Measurements from ENCODE around the gene GAK. TPM values are rescaled to one million over a fixed set of nuclear protein-coding genes. Genes with fewer than 3 reads are reported as not detected.

GAK gene
- total RNA-seq, 1 experiment from 2014 or later = 86.6 TPM

GRCh38 chr4:859496-859895 lies 72.6 kb downstream of the GAK start:
- no peaks in the 10 kb centered on the region for H3K27me3 ChIP-seq (ENCODE audit: control insufficient read depth, insufficient read depth, low read length)
- in situ Hi-C loops (cut with HindIII; ENCODE audit: low pct_unique_long_range_greater_than_20kb, low sequenced_read_pairs) (no loop called here), intact Hi-C loops (cut with micrococcal nuclease; ENCODE audit: unreplicated experiment) (no loop called here)
- POLR2A ChIA-PET = no interaction called here
- H3K9me3 ChIP-seq (ENCODE audit: control insufficient read depth, insufficient read depth, low read depth, low read length) = no peaks in the 10 kb centered on the region
- H3K27ac ChIP-seq (ENCODE audit: low read length) = no peak overlapping the region
- no peak for ATAC-seq
- no peaks in the 10 kb centered on the region for H3K4me1 ChIP-seq (ENCODE audit: control insufficient read depth, insufficient read depth, low read length)
- no peaks in the 10 kb centered on the region for H3K36me3 ChIP-seq (ENCODE audit: control insufficient read depth, insufficient read depth, low read length)
- no peak for DNase-seq (ENCODE audit: low read depth, low spot score)
- BruUV-seq (replicated peaks) = no TSS peak
- no peak overlapping the region for H3K4me3 ChIP-seq (ENCODE audit: low read depth in 2 of 2, low read length in 2 of 2)
- CTCF ChIA-PET = no interaction called here
- TF ChIP-seq REST (IDR thresholded peaks at IDR 0.05; ENCODE audit: insufficient read depth in 1 of 2, low read depth in 2 of 2, low read length in 1 of 2) = no peak
- no peak for TF ChIP-seq POLR2AphosphoS5 (IDR thresholded peaks at IDR 0.05; ENCODE audit: low read depth, low read length)
- TF ChIP-seq, protein P1, sequence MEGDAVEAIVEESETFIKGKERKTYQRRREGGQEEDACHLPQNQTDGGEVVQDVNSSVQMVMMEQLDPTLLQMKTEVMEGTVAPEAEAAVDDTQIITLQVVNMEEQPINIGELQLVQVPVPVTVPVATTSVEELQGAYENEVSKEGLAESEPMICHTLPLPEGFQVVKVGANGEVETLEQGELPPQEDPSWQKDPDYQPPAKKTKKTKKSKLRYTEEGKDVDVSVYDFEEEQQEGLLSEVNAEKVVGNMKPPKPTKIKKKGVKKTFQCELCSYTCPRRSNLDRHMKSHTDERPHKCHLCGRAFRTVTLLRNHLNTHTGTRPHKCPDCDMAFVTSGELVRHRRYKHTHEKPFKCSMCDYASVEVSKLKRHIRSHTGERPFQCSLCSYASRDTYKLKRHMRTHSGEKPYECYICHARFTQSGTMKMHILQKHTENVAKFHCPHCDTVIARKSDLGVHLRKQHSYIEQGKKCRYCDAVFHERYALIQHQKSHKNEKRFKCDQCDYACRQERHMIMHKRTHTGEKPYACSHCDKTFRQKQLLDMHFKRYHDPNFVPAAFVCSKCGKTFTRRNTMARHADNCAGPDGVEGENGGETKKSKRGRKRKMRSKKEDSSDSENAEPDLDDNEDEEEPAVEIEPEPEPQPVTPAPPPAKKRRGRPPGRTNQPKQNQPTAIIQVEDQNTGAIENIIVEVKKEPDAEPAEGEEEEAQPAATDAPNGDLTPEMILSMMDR (IDR thresholded peaks at IDR 0.05) = no peak
- TF ChIP-seq TCF7L2 (IDR thresholded peaks at IDR 0.05; ENCODE audit: low read depth, low read length) = no peak
- no peak for TF ChIP-seq SIN3A (IDR thresholded peaks at IDR 0.05; ENCODE audit: borderline replicate concordance, insufficient read depth, low read depth, low read length)

DNA sequence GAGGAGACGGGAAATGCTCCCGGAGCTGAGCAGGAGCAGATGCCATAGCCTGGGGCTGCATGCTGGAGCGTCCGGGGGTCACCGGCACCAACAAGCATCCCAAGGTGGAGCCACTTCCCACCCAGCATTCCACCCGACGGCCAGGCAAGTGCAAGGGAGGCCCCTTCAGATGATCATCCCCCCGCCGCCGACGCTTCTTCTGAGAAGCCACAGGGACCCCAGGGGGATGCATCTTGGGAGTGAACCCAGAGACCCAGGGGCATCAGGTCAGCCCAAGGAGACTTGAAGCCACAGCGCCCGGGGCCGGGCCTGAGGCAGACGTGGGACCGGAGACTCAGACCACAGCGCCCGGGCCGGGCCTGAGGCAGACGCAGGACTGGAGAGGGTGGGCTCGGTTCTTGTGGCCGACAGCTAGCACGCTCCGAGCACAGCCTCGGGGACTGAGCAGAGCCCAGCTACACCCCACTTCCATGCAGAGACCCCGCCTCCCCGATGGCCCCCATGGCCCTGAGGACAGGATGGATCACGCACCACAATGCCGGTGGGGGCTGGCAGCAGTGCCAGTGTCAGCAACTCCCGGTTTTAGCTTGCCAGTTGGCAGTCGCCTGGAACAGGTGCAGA lies 73.2 kb downstream of the GAK start:
- DNase-seq (ENCODE audit: low read depth, low spot score) (no peak), ATAC-seq (no peak)
- CTCF ChIA-PET = no interaction called here
- POLR2A ChIA-PET = no interaction called here
- in situ Hi-C loops (cut with HindIII; ENCODE audit: low pct_unique_long_range_greater_than_20kb, low sequenced_read_pairs) (no loop called here), intact Hi-C loops (cut with micrococcal nuclease; ENCODE audit: unreplicated experiment) (no loop called here)
- no peaks in the 10 kb centered on the region for H3K4me1 ChIP-seq (ENCODE audit: control insufficient read depth, insufficient read depth, low read length)
- no peak overlapping the region for H3K4me3 ChIP-seq (ENCODE audit: low read depth in 2 of 2, low read length in 2 of 2)
- H3K36me3 ChIP-seq (ENCODE audit: control insufficient read depth, insufficient read depth, low read length) = no peaks in the 10 kb centered on the region
- BruUV-seq (replicated peaks) = no TSS peak
- H3K27ac ChIP-seq (ENCODE audit: low read length) = no peak overlapping the region
- TF ChIP-seq REST (IDR thresholded peaks at IDR 0.05; ENCODE audit: insufficient read depth in 1 of 2, low read depth in 2 of 2, low read length in 1 of 2) (no peak), TCF7L2 (IDR thresholded peaks at IDR 0.05; ENCODE audit: low read depth, low read length) (no peak), POLR2AphosphoS5 (IDR thresholded peaks at IDR 0.05; ENCODE audit: low read depth, low read length) (no peak), SIN3A (IDR thresholded peaks at IDR 0.05; ENCODE audit: borderline replicate concordance, insufficient read depth, low read depth, low read length) (no peak)
- TF ChIP-seq, protein P1 (IDR thresholded peaks at IDR 0.05) = no peak
- no peaks in the 10 kb centered on the region for H3K9me3 ChIP-seq (ENCODE audit: control insufficient read depth, insufficient read depth, low read depth, low read length)
- no peaks in the 10 kb centered on the region for H3K27me3 ChIP-seq (ENCODE audit: control insufficient read depth, insufficient read depth, low read length)

Measured in Panc1 (cell line).